NCI-H2196 (cell line): ENCODE data around the gene ERBIN.
"Not testable (repeated sequence)": the region's sequence is repeated elsewhere in the genome, so short reads cannot be mapped to it uniquely, and the experiment has no call there.

Source experiments
- DNase-seq: peaks from one replicate; lab custom pipeline; 2025; ENCODE audit not compliant: unreplicated experiment; lab: John Stamatoyannopoulos, UW

Gene ERBIN

GRCh38 chr5:65961633-65962032 is 35.3 kb downstream of the ERBIN start:
- no peak for DNase-seq

DNA sequence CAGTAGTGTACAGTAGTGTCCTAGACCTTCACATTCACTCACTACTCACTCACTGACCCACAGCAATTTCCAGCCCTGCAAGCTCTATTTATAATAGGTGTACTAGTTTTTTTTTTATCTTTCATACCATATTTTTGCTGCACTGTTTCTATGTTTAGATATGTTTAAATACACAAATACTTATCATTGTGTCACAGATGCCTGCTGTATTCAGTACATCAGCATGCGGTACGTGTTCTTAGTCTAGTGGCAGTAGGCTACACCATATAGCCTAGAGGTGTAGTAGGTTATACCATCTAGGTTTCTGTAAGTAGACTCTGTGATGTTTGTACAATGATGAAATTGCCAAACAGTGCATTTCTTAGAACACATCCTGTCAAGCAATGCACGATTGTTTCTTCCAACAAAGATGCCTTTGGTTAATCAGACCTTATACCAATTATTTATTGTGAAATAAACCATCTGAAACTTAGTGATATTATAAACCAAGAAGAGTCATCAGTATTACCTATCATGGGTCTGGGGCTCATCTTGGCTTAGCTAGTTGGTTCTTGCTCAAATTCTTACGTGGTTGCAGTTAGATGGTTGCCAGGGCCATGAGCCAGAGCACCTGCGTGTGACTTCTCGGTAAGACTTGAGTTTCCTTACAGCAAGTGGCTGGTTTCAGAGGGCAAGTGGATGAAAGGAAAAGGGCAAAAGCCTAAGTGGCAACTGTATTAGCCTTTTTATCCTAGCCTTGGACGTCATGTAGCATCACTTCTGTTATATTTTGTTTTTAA is 41.1 kb downstream of the ERBIN start:
- DNase-seq, result no peak

- DNase-seq, result no peak
Observed at GRCh38 chr5:65969539-65970393, 43.4 kb downstream of the ERBIN start.

- no peak for DNase-seq
Observed at GRCh38 chr5:65970481-65971367, 44.3 kb downstream of the ERBIN start.

GRCh38 chr5:65971643-65972042 is 45.3 kb downstream of the ERBIN start:
- no peak for DNase-seq

DNA sequence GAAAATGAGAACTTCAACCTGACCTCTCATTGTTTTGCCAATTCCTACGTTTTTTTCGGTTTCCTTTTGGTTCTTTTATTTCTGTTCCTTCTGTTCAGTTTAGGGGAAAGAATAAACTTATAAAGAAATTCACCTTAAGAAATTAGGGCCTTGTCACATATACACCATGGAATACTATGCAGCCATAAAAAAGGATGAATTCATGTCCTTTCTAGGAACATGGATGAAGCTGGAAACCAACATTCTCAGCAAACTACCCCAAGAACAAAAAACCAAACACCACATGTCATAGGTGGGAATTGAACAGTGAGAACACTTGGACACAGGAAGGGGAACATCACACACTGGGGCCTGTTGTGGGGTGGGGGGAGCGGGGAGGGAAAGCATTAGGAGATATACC is 46.5 kb downstream of the ERBIN start:
- DNase-seq, result not testable (repeated sequence)

GRCh38 chr5:65978251-65978650 is 51.9 kb downstream of the ERBIN start:
- no peak for DNase-seq

DNA sequence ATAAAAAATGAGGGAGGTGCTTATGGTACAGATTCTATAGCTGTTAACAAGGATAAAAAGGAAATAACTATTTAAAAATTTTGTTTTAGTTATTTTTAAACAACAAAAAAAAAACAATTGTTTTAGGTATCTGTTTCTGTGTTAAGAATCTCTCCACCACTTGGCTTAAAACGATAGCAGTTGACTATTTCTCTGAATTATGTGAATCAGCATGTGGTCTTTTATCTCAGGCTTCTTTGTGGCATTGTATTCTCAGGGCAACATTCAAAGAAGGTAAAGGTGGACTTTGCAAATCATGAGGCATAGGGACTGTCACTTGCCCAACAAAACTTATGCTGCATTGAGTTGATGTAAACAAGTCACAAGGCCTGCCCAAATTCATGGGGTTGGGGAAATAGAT is 55.2 kb downstream of the ERBIN start:
- DNase-seq, result no peak

DNA sequence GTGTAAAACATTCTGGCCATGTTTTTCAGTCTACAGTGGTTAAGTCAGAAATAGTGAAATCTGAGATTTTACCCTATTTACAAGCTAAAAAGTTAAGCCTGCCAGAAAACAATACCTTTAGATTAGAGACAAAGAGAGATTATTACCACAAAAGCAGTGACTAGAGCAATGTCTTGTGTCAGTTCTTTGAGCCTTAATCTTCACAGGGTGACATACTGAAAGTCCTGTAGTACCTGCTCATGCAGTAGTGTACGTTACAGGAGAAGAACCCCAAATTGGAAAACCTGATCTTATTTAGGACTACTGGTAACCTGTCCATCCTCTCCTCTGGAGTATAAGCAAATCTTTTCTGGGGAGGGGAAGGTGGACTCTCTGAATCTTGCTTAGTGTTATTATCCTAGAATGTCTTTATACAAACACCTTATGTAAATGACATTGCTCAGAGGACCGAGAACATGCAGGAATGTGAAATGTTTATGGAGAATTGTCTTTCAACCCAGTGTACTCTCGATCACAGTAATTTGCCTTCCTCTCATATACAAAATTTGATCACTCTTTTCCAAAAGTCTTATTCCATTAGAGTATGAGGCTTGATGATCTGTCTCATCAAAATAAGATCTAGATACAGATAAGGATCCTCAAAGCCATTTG is 55.7 kb downstream of the ERBIN start:
- DNase-seq, result no peak

DNA sequence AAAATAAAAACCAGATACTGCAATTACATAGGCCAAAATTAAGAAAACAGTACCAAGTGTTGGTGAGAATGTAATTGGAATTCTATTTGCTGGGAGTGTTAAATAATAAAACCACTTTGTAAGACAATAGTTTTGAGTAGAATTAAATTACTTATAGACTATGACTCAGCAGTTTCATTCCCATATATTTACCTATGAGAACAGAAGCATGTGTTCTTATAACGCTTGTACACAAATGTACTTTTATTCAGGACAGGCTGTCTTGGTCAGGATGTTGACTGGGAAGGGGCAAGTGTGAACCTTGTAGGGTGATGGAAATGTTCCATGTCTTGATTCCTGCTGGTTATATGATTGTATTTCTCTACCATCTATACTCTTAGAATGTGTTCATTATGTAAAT is 56.3 kb downstream of the ERBIN start:
- DNase-seq, result no peak

- DNase-seq, result no peak
Observed at GRCh38 chr5:65984098-65984885, 57.9 kb downstream of the ERBIN start.

- no peak for DNase-seq
Observed at GRCh38 chr5:65986050-65986451, 59.7 kb downstream of the ERBIN start.

- no peak for DNase-seq
Observed at GRCh38 chr5:65986796-65987195, 60.4 kb downstream of the ERBIN start.

DNA sequence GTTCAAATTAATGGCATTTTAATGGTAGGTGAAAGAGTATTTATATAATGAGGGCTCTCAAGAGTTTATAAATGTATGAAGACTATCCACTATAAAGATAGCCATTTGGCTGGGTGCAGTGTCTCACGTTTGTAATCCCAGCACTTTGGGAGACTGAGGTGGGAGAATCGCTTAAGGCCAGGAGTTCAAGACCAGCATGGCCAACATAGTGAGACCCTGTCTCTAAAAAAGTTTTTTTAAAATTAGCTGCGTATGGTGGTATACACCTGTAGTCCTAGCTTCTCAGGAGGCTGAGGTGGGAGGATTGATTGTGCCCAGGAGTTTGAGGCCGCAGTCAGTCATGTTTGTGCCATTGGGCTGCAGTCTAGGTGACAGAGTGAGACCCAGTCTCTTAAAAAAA is 61.6 kb downstream of the ERBIN start:
- DNase-seq, result no peak

GRCh38 chr5:65989158-65989557 is 62.8 kb downstream of the ERBIN start:
- DNase-seq, result no peak

GRCh38 chr5:65992630-65993029 is 66.3 kb downstream of the ERBIN start:
- DNase-seq, result no peak

DNA sequence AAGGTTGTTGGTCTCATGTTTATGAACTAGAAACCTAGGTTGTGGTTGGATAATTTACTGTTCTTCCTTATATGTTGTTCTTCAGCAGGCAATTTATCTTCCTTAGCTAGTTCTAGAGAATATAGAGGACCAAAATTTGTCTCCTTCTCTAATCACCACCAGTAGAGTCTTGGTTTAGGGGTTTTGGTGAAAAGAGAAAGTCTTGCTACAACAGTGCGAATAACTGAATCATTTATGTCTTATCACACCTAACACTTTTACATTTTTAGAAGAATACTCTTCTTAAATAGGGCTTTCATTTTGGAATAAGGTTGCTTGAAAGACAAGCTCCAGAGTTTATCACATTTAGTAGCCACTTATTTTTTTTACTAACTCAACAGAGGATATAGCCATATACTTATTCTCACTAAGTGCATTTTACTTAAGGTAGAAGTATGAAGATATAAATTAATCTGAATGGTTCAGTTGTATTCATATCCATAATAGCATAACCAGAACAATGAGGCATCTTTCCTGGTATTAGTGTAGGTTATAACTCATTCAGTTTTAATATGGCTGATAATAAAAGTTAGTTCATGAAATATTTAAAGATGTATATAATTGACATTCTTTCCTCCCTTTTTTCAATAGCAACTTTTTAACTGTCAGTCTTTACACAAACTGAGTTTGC is 67.9 kb downstream of the ERBIN start:
- no peak for DNase-seq

GRCh38 chr5:65999061-65999723 is 72.8 kb downstream of the ERBIN start:
- no peak for DNase-seq

DNA sequence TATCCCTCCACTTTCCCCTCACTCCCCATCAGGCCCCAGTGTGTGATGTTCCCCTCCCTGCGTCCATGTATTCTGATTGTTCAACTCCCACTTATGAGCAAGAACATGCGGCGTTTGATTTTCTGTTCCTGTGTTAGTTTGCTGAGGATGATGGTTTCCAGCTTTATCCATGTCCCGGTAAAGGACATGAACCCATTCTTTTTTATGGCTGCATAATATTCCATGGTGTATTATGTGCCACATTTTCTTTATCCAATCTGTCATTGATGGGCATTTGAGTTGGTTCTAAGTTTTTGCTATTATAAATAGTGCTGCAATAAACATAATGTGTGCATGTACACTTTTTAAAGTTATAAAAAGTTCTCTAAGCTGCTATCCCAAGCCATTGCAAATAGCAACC is 75.6 kb downstream of the ERBIN start:
- no peak for DNase-seq
